OCI-LY7 (cell line): ENCODE data around the gene GAP43. TPM values are rescaled to one million over a fixed set of nuclear protein-coding genes. Genes with fewer than 3 reads are reported as not detected.

ENCODE experiments used
- BruUV-seq: library from RNA; stranded (reverse); fragments of 400-500 nt; replicated peaks from 2 replicates; lab custom pipeline; 2021; lab: Mats Ljungman, UMichigan
- CTCF ChIA-PET: fragments of 300-600 bp; sonication (Branson Sonifier 250); formaldehyde crosslinking; loops from one replicate; lab custom pipeline; 2022; ENCODE audit warnings: antibody characterized with exemption; ENCODE audit not compliant: unreplicated experiment; lab: Charles Lee
- POLR2A ChIA-PET: fragments of 300-600 bp; sonication (Branson Sonifier 250); formaldehyde crosslinking; loops from one replicate; lab custom pipeline; 2022; ENCODE audit warnings: antibody characterized with exemption; lab: Charles Lee
- DNase-seq: peaks from one replicate; pipeline ENCODE4 v3.0.0-alpha.2; 2015; ENCODE audit warnings: low spot score
- H2AFZ ChIP-seq: fragments of 200-600 bp; sonication (generic), shearing (Covaris generic); 2 replicates; pipeline ENCODE4 v1.6.1; 2014; ENCODE audit warnings: mild to moderate bottlenecking, antibody characterized with exemption, low read length, moderate library complexity
- H3K27ac ChIP-seq: fragments of 200-600 bp; sonication (generic); 2 replicates; pipeline ENCODE4 v1.5.1; 2014; ENCODE audit warnings: mixed run types, low read depth, mild to moderate bottlenecking, moderate library complexity, low read length, inconsistent platforms; ENCODE audit not compliant: poor library complexity, severe bottlenecking
- H3K36me3 ChIP-seq: fragments of 200-600 bp; sonication (generic); 2 replicates; pipeline ENCODE4 v1.6.1; 2014; ENCODE audit warnings: mild to moderate bottlenecking, antibody characterized with exemption, low read length, moderate library complexity, mixed read lengths; ENCODE audit not compliant: insufficient read depth
- H3K4me1 ChIP-seq: fragments of 200-600 bp; sonication (generic); 2 replicates; pipeline ENCODE4 v1.5.1; 2014; ENCODE audit warnings: mild to moderate bottlenecking, low read length; ENCODE audit not compliant: insufficient read depth, poor library complexity, severe bottlenecking
- H3K4me2 ChIP-seq: fragments of 200-600 bp; sonication (generic); 2 replicates; pipeline ENCODE4 v1.6.1; 2014; ENCODE audit warnings: mild to moderate bottlenecking, low read length
- H3K4me3 ChIP-seq: fragments of 200-600 bp; sonication (generic); 2 replicates; pipeline ENCODE4 v1.5.1; 2014; ENCODE audit warnings: mild to moderate bottlenecking, low read depth, low read length; ENCODE audit not compliant: poor library complexity, severe bottlenecking
- H3K79me2 ChIP-seq: fragments of 200-600 bp; sonication (generic); 2 replicates; pipeline ENCODE4 v1.6.1; 2016; ENCODE audit warnings: low read depth, mild to moderate bottlenecking, low read length, moderate library complexity, mixed read lengths; ENCODE audit not compliant: insufficient read depth
- H3K9me2 ChIP-seq: fragments of 200-600 bp; sonication (generic); 2 replicates; pipeline ENCODE4 v1.6.1; 2016; ENCODE audit warnings: mild to moderate bottlenecking, low read length, mixed read lengths; ENCODE audit not compliant: insufficient read depth
- H3K9me3 ChIP-seq: fragments of 200-600 bp; sonication (generic); 2 replicates; pipeline ENCODE4 v1.6.1; 2014; ENCODE audit warnings: mild to moderate bottlenecking, mixed run types, low read length, mixed read lengths
- H4K20me1 ChIP-seq: fragments of 200-600 bp; sonication (generic); 2 replicates; pipeline ENCODE4 v1.6.1; 2014; ENCODE audit warnings: mild to moderate bottlenecking, antibody characterized with exemption, low read length, moderate library complexity, mixed read lengths; ENCODE audit not compliant: insufficient read depth
- CTCF ChIP-seq: fragments of 200-600 bp; sonication (generic); conservative IDR thresholded peaks from 2 replicates; pipeline ENCODE4 v1.5.1; 2014; ENCODE audit warnings: mild to moderate bottlenecking, antibody characterized with exemption, low read length, moderate library complexity, mixed read lengths
- EZH2phosphoT487 ChIP-seq: fragments of 200-600 bp; sonication (generic); IDR thresholded peaks from 2 replicates; pipeline ENCODE4 v1.6.1; 2018; ENCODE audit warnings: low read depth, borderline replicate concordance, mild to moderate bottlenecking, mixed run types, antibody characterized with exemption, low read length, moderate library complexity, mixed read lengths
- intact Hi-C: fragments of 100-400 bp; cut with micrococcal nuclease; formaldehyde crosslinking; loops from one replicate; pipeline ENCODE4 v1.10.0; 2022; ENCODE audit not compliant: unreplicated experiment
- total RNA-seq, 2 experiments: library from RNA; depleted of rRNA in 1 of 2; stranded (reverse); fragments of >200 nt in 1 of 2; shearing (Covaris generic) in 1 of 2; gene quantifications; 2 replicates each; pipeline ENCODE4 v1.2.3, GENCODE V29; 2014 to 2022

The GAP43 gene
- total RNA-seq, 2 experiments from 2014 or later = not detected

DNA sequence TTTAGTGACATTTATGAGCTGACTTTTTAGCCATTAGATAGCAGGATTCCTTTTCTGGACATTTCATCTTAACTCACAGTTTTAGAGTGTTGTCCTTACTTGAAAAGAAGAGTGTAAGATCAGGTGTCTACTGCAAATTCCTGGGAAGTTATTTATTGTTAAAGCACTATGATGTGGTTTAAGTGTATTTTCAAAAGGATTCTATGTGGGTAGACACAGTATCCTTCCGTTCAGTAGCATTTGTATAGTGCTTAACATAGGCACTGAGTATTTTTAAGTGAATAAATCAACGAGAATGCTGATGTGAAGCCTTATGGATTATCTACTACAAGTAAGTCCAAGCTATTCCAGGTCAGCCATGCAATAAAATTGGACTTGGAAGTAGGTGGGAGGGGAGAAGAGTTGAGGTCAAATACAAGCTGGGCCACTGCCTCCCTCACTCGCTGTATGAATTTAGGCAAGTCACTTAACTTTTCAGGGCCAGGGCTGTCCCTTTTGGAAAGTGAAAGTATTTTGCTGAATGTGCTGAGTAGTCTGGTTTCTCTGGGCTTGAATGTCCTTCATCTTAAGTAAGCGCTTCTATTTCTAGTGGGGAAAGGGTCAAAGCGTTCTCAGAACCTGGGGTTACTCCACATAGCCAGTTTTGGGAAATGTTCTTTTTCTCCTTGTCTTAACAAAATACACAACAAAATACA is 48.6 kb downstream of the GAP43 start:
- intact Hi-C loops = no loop called here
- ChIA-PET CTCF (no interaction called here), POLR2A (interaction anchor here (0.8 kb wide), 1 partner anchor 12 kb away, joined by 3 read pairs; no protein-coding TSS in a partner anchor)
- Histone ChIP-seq H3K27ac (no peak overlapping the region), H3K36me3 (no peaks in the 10 kb centered on the region), H3K79me2 (no peaks in the 10 kb centered on the region), H3K4me3 (no peak overlapping the region), H3K4me1 (no peaks in the 10 kb centered on the region), H3K4me2 (no peak overlapping the region), H3K9me3 (no peaks in the 10 kb centered on the region), H3K9me2 (no peaks in the 10 kb centered on the region), H2AFZ (no peak overlapping the region), H4K20me1 (no peaks in the 10 kb centered on the region)
- DNase-seq = no peak
- BruUV-seq = no TSS peak
- TF ChIP-seq EZH2phosphoT487 (no peak), CTCF (no peak)

DNA sequence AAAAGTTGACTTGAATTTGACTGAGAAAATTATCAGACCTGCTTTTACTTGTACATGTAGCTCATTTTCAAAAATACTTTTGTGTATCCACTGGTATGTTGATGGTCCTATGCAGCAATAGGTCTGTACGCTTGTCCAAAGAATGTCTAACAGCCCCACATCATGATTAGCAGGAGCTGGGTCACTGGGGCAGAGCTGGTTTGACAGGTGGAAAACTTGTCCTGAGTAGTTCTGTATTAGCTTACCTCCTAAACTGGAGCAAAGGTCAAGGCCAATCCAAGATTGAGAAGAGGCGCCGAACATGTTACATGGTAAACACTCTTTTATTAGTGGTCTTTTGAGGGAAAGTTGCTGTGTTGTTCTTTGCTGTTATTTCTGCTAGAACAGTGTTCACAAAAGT is 50.6 kb downstream of the GAP43 start:
- ChIA-PET CTCF (no interaction called here), POLR2A (no interaction called here)
- no peak overlapping the region for H2AFZ ChIP-seq
- no peak overlapping the region for H3K27ac ChIP-seq
- no peaks in the 10 kb centered on the region for H3K9me2 ChIP-seq
- TF ChIP-seq CTCF = no peak
- no peak for TF ChIP-seq EZH2phosphoT487
- H3K36me3 ChIP-seq = no peaks in the 10 kb centered on the region
- DNase-seq = no peak
- no peaks in the 10 kb centered on the region for H4K20me1 ChIP-seq
- no peak overlapping the region for H3K4me3 ChIP-seq
- no peak overlapping the region for H3K4me2 ChIP-seq
- intact Hi-C loops = no loop called here
- no TSS peak for BruUV-seq
- H3K4me1 ChIP-seq = no peaks in the 10 kb centered on the region
- H3K9me3 ChIP-seq = no peaks in the 10 kb centered on the region
- H3K79me2 ChIP-seq = no peaks in the 10 kb centered on the region

DNA sequence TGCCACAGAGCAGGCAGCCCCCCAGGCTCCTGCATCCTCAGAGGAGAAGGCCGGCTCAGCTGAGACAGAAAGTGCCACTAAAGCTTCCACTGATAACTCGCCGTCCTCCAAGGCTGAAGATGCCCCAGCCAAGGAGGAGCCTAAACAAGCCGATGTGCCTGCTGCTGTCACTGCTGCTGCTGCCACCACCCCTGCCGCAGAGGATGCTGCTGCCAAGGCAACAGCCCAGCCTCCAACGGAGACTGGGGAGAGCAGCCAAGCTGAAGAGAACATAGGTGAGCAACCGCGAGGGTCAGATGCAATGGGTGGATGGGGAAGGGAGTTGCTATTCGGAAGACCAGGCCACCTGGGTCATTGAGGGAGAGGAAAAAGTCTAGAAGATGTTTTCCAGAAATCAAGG is 53.0 kb downstream of the GAP43 start:
- Histone ChIP-seq H3K36me3 (no peaks in the 10 kb centered on the region), H3K4me2 (no peak overlapping the region), H3K4me1 (no peaks in the 10 kb centered on the region), H3K9me2 (no peaks in the 10 kb centered on the region), H3K4me3 (no peak overlapping the region), H2AFZ (no peak overlapping the region), H4K20me1 (no peaks in the 10 kb centered on the region), H3K9me3 (no peaks in the 10 kb centered on the region), H3K27ac (no peak overlapping the region), H3K79me2 (no peaks in the 10 kb centered on the region)
- no peak for DNase-seq
- BruUV-seq = no TSS peak
- intact Hi-C loops = no loop called here
- ChIA-PET CTCF (no interaction called here), POLR2A (no interaction called here)
- TF ChIP-seq EZH2phosphoT487 = no peak
- no peak for TF ChIP-seq CTCF
